ENCODE measurements around the gene RUSC2.

RUSC2 gene

GRCh38 chr9:35506359-35506758 lies 16.4 kb downstream of the RUSC2 start:
- Histone ChIP-seq H3K36me3 (no peaks in the 10 kb centered on the region), H3K9me3 (no peaks in the 10 kb centered on the region), H3K27me3 (no peaks in the 10 kb centered on the region), H3K27ac (no peak overlapping the region), H3K4me3 (ENCODE audit: low read depth in 1 of 2, low read length in 1 of 2) (no peak overlapping the region), H3K4me1 (ENCODE audit: control insufficient read depth in 1 of 2, insufficient read depth in 1 of 2, low read depth in 1 of 2, low read length in 1 of 2) (peaks cover 0 to 15% of the 10 kb centered on the region in 2 experiments)
- TF ChIP-seq CTCF (IDR thresholded peaks at IDR 0.05), result no peak

- Histone ChIP-seq H3K4me1 (ENCODE audit: control insufficient read depth in 1 of 2, insufficient read depth in 1 of 2, low read depth in 1 of 2, low read length in 1 of 2) (peaks cover 0 to 15% of the 10 kb centered on the region in 2 experiments), H3K27ac (no peak overlapping the region), H3K4me3 (ENCODE audit: low read depth in 1 of 2, low read length in 1 of 2) (no peak overlapping the region), H3K36me3 (no peaks in the 10 kb centered on the region), H3K9me3 (no peaks in the 10 kb centered on the region), H3K27me3 (no peaks in the 10 kb centered on the region)
- no peak for TF ChIP-seq CTCF (IDR thresholded peaks at IDR 0.05)
These were observed 18.2 kb downstream of the RUSC2 start for GRCh38 chr9:35508069-35508468.

GRCh38 chr9:35510383-35510753 lies 20.5 kb downstream of the RUSC2 start:
- TF ChIP-seq CTCF (IDR thresholded peaks at IDR 0.05), result no peak
- Histone ChIP-seq H3K27ac (no peak overlapping the region), H3K4me3 (ENCODE audit: low read depth in 1 of 2, low read length in 1 of 2) (no peak overlapping the region), H3K36me3 (no peaks in the 10 kb centered on the region), H3K27me3 (no peaks in the 10 kb centered on the region), H3K4me1 (ENCODE audit: control insufficient read depth in 1 of 2, insufficient read depth in 1 of 2, low read depth in 1 of 2, low read length in 1 of 2) (peaks cover 0 to 15% of the 10 kb centered on the region in 2 experiments), H3K9me3 (no peaks in the 10 kb centered on the region)

GRCh38 chr9:35510754-35511428 lies 21.0 kb downstream of the RUSC2 start:
- TF ChIP-seq CTCF (IDR thresholded peaks at IDR 0.05), result no peak
- Histone ChIP-seq H3K27me3 (no peaks in the 10 kb centered on the region), H3K4me3 (ENCODE audit: low read depth in 1 of 2, low read length in 1 of 2) (no peak overlapping the region), H3K4me1 (ENCODE audit: control insufficient read depth in 1 of 2, insufficient read depth in 1 of 2, low read depth in 1 of 2, low read length in 1 of 2) (peaks cover 0 to 13% of the 10 kb centered on the region in 2 experiments), H3K27ac (no peak overlapping the region), H3K36me3 (no peaks in the 10 kb centered on the region), H3K9me3 (no peaks in the 10 kb centered on the region)

GRCh38 chr9:35511453-35511852 lies 21.5 kb downstream of the RUSC2 start:
- H3K4me3 ChIP-seq (ENCODE audit: low read depth in 1 of 2, low read length in 1 of 2), result no peak overlapping the region
- no peaks in the 10 kb centered on the region for H3K9me3 ChIP-seq
- TF ChIP-seq CTCF (IDR thresholded peaks at IDR 0.05), result no peak
- peaks cover 0 to 8% of the 10 kb centered on the region in 2 experiments for H3K4me1 ChIP-seq (ENCODE audit: control insufficient read depth in 1 of 2, insufficient read depth in 1 of 2, low read depth in 1 of 2, low read length in 1 of 2)
- no peaks in the 10 kb centered on the region for H3K36me3 ChIP-seq
- H3K27ac ChIP-seq, result no peak overlapping the region
- no peaks in the 10 kb centered on the region for H3K27me3 ChIP-seq
